Non-pigmented ciliary epithelial cell (primary cell): ENCODE results near the gene RPH3AL.

Experiments
- DNase-seq: peaks from one replicate; pipeline ENCODE4 v3.0.0-alpha.2; 2010; ENCODE audit warnings: low read depth

Gene RPH3AL

GRCh38 chr17:352421-353212, at the start of gene RPH3AL:
Gene RPH3AL (minus strand): TSS chr17:352807. CDS start chr17:327543, 25,264 bp downstream.
- no peak for DNase-seq

- no peak for DNase-seq
Observed at GRCh38 chr17:400257-400656, 47.6 kb upstream of the RPH3AL start.

GRCh38 chr17:396788-397187, 44.2 kb upstream of the RPH3AL start:
- no peak for DNase-seq

- no peak for DNase-seq
Observed at GRCh38 chr17:395974-396373, 43.4 kb upstream of the RPH3AL start.

- DNase-seq: no peak
Observed at GRCh38 chr17:395179-395578, 42.6 kb upstream of the RPH3AL start.

- no peak for DNase-seq
Observed at GRCh38 chr17:394718-395095, 42.1 kb upstream of the RPH3AL start.

GRCh38 chr17:393806-394717, 41.5 kb upstream of the RPH3AL start:
- no peak for DNase-seq

- DNase-seq: no peak
Observed at GRCh38 chr17:391850-392249, 39.2 kb upstream of the RPH3AL start.

- no peak for DNase-seq
Observed at GRCh38 chr17:390025-390424, 37.4 kb upstream of the RPH3AL start.

- DNase-seq: no peak
Observed at GRCh38 chr17:388087-388486, 35.5 kb upstream of the RPH3AL start.

GRCh38 chr17:386141-386876, 33.7 kb upstream of the RPH3AL start:
- DNase-seq: no peak

GRCh38 chr17:385836-386140, 33.2 kb upstream of the RPH3AL start:
- DNase-seq: no peak

GRCh38 chr17:385178-385835, 32.7 kb upstream of the RPH3AL start:
- DNase-seq: no peak

GRCh38 chr17:384622-385177, 32.1 kb upstream of the RPH3AL start:
- no peak for DNase-seq

- DNase-seq: no peak
Observed at GRCh38 chr17:383771-384621, 31.4 kb upstream of the RPH3AL start.

- DNase-seq: peak; percentile 15
Observed at GRCh38 chr17:382644-383533, 30.3 kb upstream of the RPH3AL start.

GRCh38 chr17:381941-382643, 29.5 kb upstream of the RPH3AL start:
- no peak for DNase-seq

GRCh38 chr17:381516-381915, 28.9 kb upstream of the RPH3AL start:
- no peak for DNase-seq
